A549 (cell line): ENCODE data around the gene RSRC2.
"Not testable (repeated sequence)": the region's sequence is repeated elsewhere in the genome, so short reads cannot be mapped to it uniquely, and the experiment has no call there.

ENCODE experiments used
- CBX8 ChIP-seq: fragments of 200-600 bp; sonication (generic); IDR thresholded peaks from 2 replicates; pipeline ENCODE4 v1.6.1; 2016
- CHD2 ChIP-seq: fragments of 150-350 bp; IDR thresholded peaks from 2 replicates; pipeline ENCODE4 v1.6.1; 2014; ENCODE audit warnings: low read length; ENCODE audit not compliant: partially characterized antibody
- CTCF ChIP-seq: fragments of >200 bp; sonication (Bioruptor Twin); formaldehyde crosslinking; IDR thresholded peaks from 3 replicates; pipeline ENCODE4 v1.5.1; 2016
- EP300 ChIP-seq, 2 experiments: fragments of >200 bp; sonication (Bioruptor Twin); formaldehyde crosslinking; IDR thresholded peaks; 2 replicates in 1 of 2; 3 replicates in 1 of 2; pipeline ENCODE4 v1.6.1; 2016 to 2017
- HDAC2 ChIP-seq: fragments of 200-600 bp; sonication (generic); IDR thresholded peaks from 2 replicates; pipeline ENCODE4 v1.6.1; 2016
- HOXB13 ChIP-seq: fragments of 250-450 bp; sonication (Bioruptor Pico); IDR thresholded peaks from 2 replicates; pipeline ENCODE4 v1.5.0; 2020; ENCODE audit warnings: low read depth, mild to moderate bottlenecking, moderate library complexity
- MAX ChIP-seq: IDR thresholded peaks from 2 replicates; pipeline ENCODE4 v1.6.1; 2012
- POLR2A ChIP-seq: IDR thresholded peaks from 2 replicates; pipeline ENCODE4 v1.6.1; 2012; ENCODE audit warnings: mild to moderate bottlenecking, low read length
- USF2 ChIP-seq: fragments of 450-650 bp; IDR thresholded peaks from 2 replicates; pipeline ENCODE4 v1.6.1; 2014; ENCODE audit warnings: antibody characterized with exemption
- ZSCAN20 ChIP-seq: fragments of 250-450 bp; sonication (Bioruptor Pico); IDR thresholded peaks from 2 replicates; pipeline ENCODE4 v1.8.0; 2022; ENCODE audit warnings: mild to moderate bottlenecking, moderate library complexity

- not testable (repeated sequence) for TF ChIP-seq CTCF; HOXB13; CHD2; HDAC2; POLR2A; ZSCAN20 (CRISPR knock-in tag); CBX8; USF2
- TF ChIP-seq EP300 (IDR thresholded peaks at IDR 0.05) = peak in 1 of 2 experiments; percentile 56; a peak in 2 of 5 replicates
- peak; percentile 55 for TF ChIP-seq MAX
Measured at GRCh38 chr12:122464317-122465042, 62.3 kb downstream of the RSRC2 start.
